Prostate gland (tissue), 2 donors: Measurements from ENCODE around the gene CCDC88B.

Source experiments
- POLR2A ChIP-seq: fragments of 450-650 bp; IDR thresholded peaks from one replicate; pipeline ENCODE4 v1.6.1; 2016; ENCODE audit warnings: antibody characterized with exemption, mild to moderate bottlenecking
- TF ChIP-seq, protein P1 (sequence below), 4 experiments: fragments of 200-600 bp in 2 of 4; fragments of 450-650 bp in 2 of 4; sonication (generic) in 2 of 4; IDR thresholded peaks; 1 replicate in 3 of 4; 2 replicates in 1 of 4; pipeline ENCODE4 v1.5.1; 2016 to 2019; ENCODE audit warnings: antibody characterized with exemption in 4 of 4, mild to moderate bottlenecking in 2 of 4, moderate library complexity in 2 of 4

DNA sequence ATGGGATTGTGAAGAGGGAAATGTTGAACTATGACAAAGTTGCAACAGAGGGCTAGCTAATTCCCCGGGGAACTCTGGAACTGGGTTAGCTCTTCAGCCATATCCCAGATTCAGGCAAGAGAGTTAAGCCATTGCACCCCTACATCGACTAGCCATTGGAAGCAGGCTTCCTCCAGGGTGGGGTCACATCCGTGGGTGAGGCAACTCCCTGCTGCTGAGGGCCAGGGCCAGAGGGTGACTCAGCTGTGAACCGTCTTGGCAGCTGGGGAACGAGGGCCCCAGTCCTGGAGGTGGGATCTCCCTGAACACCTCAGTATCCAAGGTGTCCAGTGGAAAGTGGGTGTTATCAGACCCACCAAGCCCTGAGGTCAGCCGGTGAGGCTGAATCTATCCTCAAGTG lies 60.1 kb downstream of the CCDC88B start:
- TF ChIP-seq, protein P1, sequence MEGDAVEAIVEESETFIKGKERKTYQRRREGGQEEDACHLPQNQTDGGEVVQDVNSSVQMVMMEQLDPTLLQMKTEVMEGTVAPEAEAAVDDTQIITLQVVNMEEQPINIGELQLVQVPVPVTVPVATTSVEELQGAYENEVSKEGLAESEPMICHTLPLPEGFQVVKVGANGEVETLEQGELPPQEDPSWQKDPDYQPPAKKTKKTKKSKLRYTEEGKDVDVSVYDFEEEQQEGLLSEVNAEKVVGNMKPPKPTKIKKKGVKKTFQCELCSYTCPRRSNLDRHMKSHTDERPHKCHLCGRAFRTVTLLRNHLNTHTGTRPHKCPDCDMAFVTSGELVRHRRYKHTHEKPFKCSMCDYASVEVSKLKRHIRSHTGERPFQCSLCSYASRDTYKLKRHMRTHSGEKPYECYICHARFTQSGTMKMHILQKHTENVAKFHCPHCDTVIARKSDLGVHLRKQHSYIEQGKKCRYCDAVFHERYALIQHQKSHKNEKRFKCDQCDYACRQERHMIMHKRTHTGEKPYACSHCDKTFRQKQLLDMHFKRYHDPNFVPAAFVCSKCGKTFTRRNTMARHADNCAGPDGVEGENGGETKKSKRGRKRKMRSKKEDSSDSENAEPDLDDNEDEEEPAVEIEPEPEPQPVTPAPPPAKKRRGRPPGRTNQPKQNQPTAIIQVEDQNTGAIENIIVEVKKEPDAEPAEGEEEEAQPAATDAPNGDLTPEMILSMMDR (IDR thresholded peaks at IDR 0.05), result no peak
- TF ChIP-seq POLR2A, result no peak
